Neural progenitor cell (in vitro differentiated cells): Measurements from ENCODE around the gene RAPGEF5. TPM values are rescaled to one million over a fixed set of nuclear protein-coding genes. Genes with fewer than 3 reads are reported as not detected.

Source experiments
- DNase-seq: peaks from one replicate; pipeline ENCODE4 v3.0.0-alpha.2; 2016; ENCODE audit warnings: low spot score
- H2AFZ ChIP-seq: fragments of 200-600 bp; sonication (generic); replicated peaks from 2 replicates; pipeline ENCODE4 v1.6.1; 2016; ENCODE audit warnings: antibody characterized with exemption
- H3F3A ChIP-seq: fragments of 200-600 bp; sonication (generic); 2 replicates; pipeline ENCODE4 v1.6.1; 2016; ENCODE audit warnings: antibody characterized with exemption, low read depth
- H3K27ac ChIP-seq: fragments of 200-600 bp; sonication (generic); 2 replicates; pipeline ENCODE4 v1.5.1; 2016; ENCODE audit warnings: mild to moderate bottlenecking
- H3K27me3 ChIP-seq: fragments of 200-600 bp; sonication (generic); 2 replicates; pipeline ENCODE4 v1.6.1; 2016; ENCODE audit warnings: mild to moderate bottlenecking, moderate library complexity
- H3K36me3 ChIP-seq: fragments of 200-600 bp; sonication (generic); 2 replicates; pipeline ENCODE4 v1.5.1; 2016
- H3K4me1 ChIP-seq: fragments of 200-600 bp; sonication (generic); 2 replicates; pipeline ENCODE4 v1.6.1; 2016; ENCODE audit warnings: mixed run types
- H3K4me2 ChIP-seq: fragments of 200-600 bp; sonication (generic); 2 replicates; pipeline ENCODE4 v1.6.1; 2016
- H3K4me3 ChIP-seq: fragments of 200-600 bp; sonication (generic); 2 replicates; pipeline ENCODE4 v1.5.1; 2016
- H3K79me2 ChIP-seq: fragments of 200-600 bp; sonication (generic); 2 replicates; pipeline ENCODE4 v1.6.1; 2016; ENCODE audit warnings: low read depth
- H3K9ac ChIP-seq: fragments of 200-600 bp; sonication (generic); 2 replicates; pipeline ENCODE4 v1.6.1; 2016
- H3K9me3 ChIP-seq: fragments of 200-600 bp; sonication (generic); 2 replicates; pipeline ENCODE4 v1.5.1; 2016; ENCODE audit warnings: low read depth
- H4K20me1 ChIP-seq: fragments of 200-600 bp; sonication (generic); 2 replicates; pipeline ENCODE4 v1.6.1; 2016; ENCODE audit warnings: low read depth
- H3K27ac Mint-ChIP-seq: 3 replicates; pipeline ENCODE4 v1.8.0; 2021; ENCODE audit warnings: mixed read lengths
- H3K27me3 Mint-ChIP-seq: 2 replicates; pipeline ENCODE4 v1.8.0; 2022; ENCODE audit warnings: low read depth, mild to moderate bottlenecking, inconsistent platforms, moderate library complexity, mixed read lengths; ENCODE audit not compliant: insufficient read depth
- H3K36me3 Mint-ChIP-seq: 3 replicates; pipeline ENCODE4 v1.8.0; 2021; ENCODE audit warnings: mixed read lengths
- H3K4me1 Mint-ChIP-seq: 3 replicates; pipeline ENCODE4 v1.8.0; 2021; ENCODE audit warnings: mixed read lengths
- H3K4me3 Mint-ChIP-seq: 3 replicates; pipeline ENCODE4 v1.8.0; 2021; ENCODE audit warnings: mild to moderate bottlenecking, moderate library complexity, mixed read lengths
- H3K9me3 Mint-ChIP-seq: 3 replicates; pipeline ENCODE4 v1.8.0; 2020; ENCODE audit warnings: mixed read lengths
- CTCF ChIP-seq: fragments of 200-600 bp; sonication (generic); IDR thresholded peaks from 2 replicates; pipeline ENCODE4 v1.5.1; 2017; ENCODE audit warnings: antibody characterized with exemption, mild to moderate bottlenecking
- EZH2 ChIP-seq: fragments of 200-600 bp; sonication (generic); IDR thresholded peaks from 2 replicates; pipeline ENCODE4 v1.6.1; 2017; ENCODE audit warnings: antibody characterized with exemption, mild to moderate bottlenecking, moderate library complexity
- EZH2phosphoT487 ChIP-seq: fragments of 200-600 bp; sonication (generic); IDR thresholded peaks from 2 replicates; pipeline ENCODE4 v1.6.1; 2017; ENCODE audit warnings: antibody characterized with exemption
- total RNA-seq: library from RNA; depleted of rRNA; stranded (reverse); fragments of >200 nt; gene quantifications from 2 replicates; pipeline ENCODE4 v1.2.3, GENCODE V29; 2015; ENCODE audit warnings: low replicate concordance

Gene RAPGEF5
- total RNA-seq, 1 donor from 2014 or later = 5.7 TPM

- Histone ChIP-seq H4K20me1 (no peaks in the 10 kb centered on the region), H3K4me3 (no peak overlapping the region), H3K27ac (no peak overlapping the region), H3F3A (no peaks in the 10 kb centered on the region), H3K9ac (no peak overlapping the region), H3K79me2 (no peaks in the 10 kb centered on the region), H3K9me3 (no peaks in the 10 kb centered on the region), H3K4me2 (no peak overlapping the region), H3K27me3 (no peaks in the 10 kb centered on the region), H3K36me3 (no peaks in the 10 kb centered on the region), H3K4me1 (peaks cover 8% of the 10 kb centered on the region), H2AFZ (no peak overlapping the region)
- Mint-ChIP-seq H3K36me3 (peaks cover 9% of the 10 kb centered on the region), H3K27ac (no peak overlapping the region), H3K4me3 (no peak overlapping the region), H3K9me3 (peaks cover 17% of the 10 kb centered on the region), H3K27me3 (peaks cover 3% of the 10 kb centered on the region), H3K4me1 (peaks cover 17% of the 10 kb centered on the region)
- DNase-seq = no peak
- TF ChIP-seq EZH2 (no peak), EZH2phosphoT487 (no peak), CTCF (no peak)
Measured at GRCh38 chr7:22176791-22177412, 180.1 kb downstream of the RAPGEF5 start.

DNA sequence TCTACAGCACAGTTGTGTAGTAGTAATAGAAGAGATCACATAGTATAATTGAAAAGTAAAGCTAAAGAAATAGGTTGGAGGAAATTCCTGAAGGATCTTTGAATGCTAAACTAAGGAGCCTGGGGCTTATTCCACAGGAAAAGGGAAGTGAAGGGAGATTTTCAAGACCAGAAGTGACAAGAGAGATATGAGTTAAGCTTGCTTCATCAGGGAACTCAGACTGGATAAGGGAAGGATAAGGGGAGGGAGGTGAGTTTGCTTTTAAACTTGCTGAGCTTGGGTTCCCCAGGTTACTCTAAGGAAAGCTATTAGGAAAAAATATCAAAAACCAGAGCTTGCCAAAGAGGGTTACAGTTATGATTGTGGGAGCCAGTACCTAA lies 182.4 kb downstream of the RAPGEF5 start:
- Mint-ChIP-seq H3K9me3 (peaks cover 13% of the 10 kb centered on the region), H3K27ac (no peak overlapping the region), H3K4me1 (peaks cover 12% of the 10 kb centered on the region), H3K4me3 (no peak overlapping the region), H3K36me3 (peaks cover 4% of the 10 kb centered on the region), H3K27me3 (peaks cover 3% of the 10 kb centered on the region)
- DNase-seq = no peak
- Histone ChIP-seq H3K4me3 (no peak overlapping the region), H3F3A (no peaks in the 10 kb centered on the region), H3K36me3 (no peaks in the 10 kb centered on the region), H2AFZ (no peak overlapping the region), H3K27me3 (no peaks in the 10 kb centered on the region), H3K4me2 (no peak overlapping the region), H3K9ac (no peak overlapping the region), H3K27ac (no peak overlapping the region), H3K9me3 (no peaks in the 10 kb centered on the region), H3K4me1 (no peaks in the 10 kb centered on the region), H3K79me2 (no peaks in the 10 kb centered on the region), H4K20me1 (no peaks in the 10 kb centered on the region)
- TF ChIP-seq CTCF = no peak
- TF ChIP-seq EZH2 = no peak
- TF ChIP-seq EZH2phosphoT487 = no peak

- Histone ChIP-seq H3F3A (no peaks in the 10 kb centered on the region), H3K27me3 (no peaks in the 10 kb centered on the region), H2AFZ (no peak overlapping the region), H3K4me3 (no peak overlapping the region), H3K36me3 (no peaks in the 10 kb centered on the region), H3K9ac (no peak overlapping the region), H3K4me2 (no peak overlapping the region), H3K27ac (no peak overlapping the region), H3K4me1 (no peaks in the 10 kb centered on the region), H3K79me2 (no peaks in the 10 kb centered on the region), H3K9me3 (no peaks in the 10 kb centered on the region), H4K20me1 (no peaks in the 10 kb centered on the region)
- Mint-ChIP-seq H3K4me3 (no peak overlapping the region), H3K9me3 (peaks cover 12% of the 10 kb centered on the region), H3K27ac (no peak overlapping the region), H3K4me1 (peaks cover 12% of the 10 kb centered on the region), H3K36me3 (peaks cover 4% of the 10 kb centered on the region), H3K27me3 (peaks cover 3% of the 10 kb centered on the region)
- TF ChIP-seq EZH2phosphoT487 = no peak
- no peak for TF ChIP-seq CTCF
- no peak for TF ChIP-seq EZH2
- DNase-seq = no peak
Measured at GRCh38 chr7:22173685-22174573, 183.0 kb downstream of the RAPGEF5 start.
